Glomerular endothelial cell (primary cell): ENCODE data around the gene STT3A. TPM values are rescaled to one million over a fixed set of nuclear protein-coding genes. Genes with fewer than 3 reads are reported as not detected.

Experiments
- DNase-seq: peaks from one replicate; pipeline ENCODE4 v3.0.0-alpha.2; 2011; ENCODE audit warnings: low read depth, low spot score; ENCODE audit errors: extremely low read depth
- total RNA-seq: library from RNA; depleted of rRNA; stranded (reverse); fragments of >200 nt; gene quantifications from 2 replicates; pipeline ENCODE4 v1.2.3, GENCODE V29; 2015

The STT3A gene
- total RNA-seq, 1 donor from 2014 or later, result 171 TPM

DNA sequence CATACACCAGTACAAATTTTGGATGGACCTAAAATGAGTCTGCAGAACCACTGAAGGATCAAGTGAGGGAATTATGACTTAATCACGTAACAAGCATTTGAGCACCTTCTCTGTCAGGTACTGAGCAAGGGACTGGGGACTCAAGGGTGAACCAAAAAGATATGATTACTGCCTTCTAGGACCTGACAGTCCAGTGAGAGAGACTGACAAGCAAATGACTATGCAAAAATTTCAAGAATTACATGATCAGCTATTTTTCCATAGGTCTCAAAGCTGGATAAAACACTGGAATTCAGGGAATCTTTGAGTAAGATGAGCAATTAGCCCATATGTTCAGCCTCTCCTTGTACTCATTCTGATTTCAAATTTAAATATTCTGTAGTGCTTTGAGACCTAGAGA lies 5.2 kb upstream of the STT3A start:
- DNase-seq, result no peak

DNA sequence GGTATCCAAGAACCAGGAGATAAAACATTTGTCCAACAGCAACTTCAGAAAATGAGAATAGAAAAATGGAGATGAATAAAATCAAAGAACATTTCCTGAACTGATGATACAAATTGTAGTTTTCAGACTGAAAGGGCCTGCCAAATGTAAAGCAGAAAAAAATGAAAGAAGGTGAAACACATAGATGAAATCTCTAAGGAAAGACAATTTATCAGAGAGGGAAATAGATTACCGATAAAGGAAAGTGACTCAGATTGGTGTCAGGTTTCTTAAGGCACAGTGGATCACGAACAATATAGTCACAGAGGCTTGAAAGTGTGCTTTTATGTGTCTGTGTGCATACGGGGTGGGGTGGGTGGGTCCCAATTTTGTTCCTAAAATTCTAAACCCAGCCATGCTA lies 4.1 kb upstream of the STT3A start:
- DNase-seq, result no peak

DNA sequence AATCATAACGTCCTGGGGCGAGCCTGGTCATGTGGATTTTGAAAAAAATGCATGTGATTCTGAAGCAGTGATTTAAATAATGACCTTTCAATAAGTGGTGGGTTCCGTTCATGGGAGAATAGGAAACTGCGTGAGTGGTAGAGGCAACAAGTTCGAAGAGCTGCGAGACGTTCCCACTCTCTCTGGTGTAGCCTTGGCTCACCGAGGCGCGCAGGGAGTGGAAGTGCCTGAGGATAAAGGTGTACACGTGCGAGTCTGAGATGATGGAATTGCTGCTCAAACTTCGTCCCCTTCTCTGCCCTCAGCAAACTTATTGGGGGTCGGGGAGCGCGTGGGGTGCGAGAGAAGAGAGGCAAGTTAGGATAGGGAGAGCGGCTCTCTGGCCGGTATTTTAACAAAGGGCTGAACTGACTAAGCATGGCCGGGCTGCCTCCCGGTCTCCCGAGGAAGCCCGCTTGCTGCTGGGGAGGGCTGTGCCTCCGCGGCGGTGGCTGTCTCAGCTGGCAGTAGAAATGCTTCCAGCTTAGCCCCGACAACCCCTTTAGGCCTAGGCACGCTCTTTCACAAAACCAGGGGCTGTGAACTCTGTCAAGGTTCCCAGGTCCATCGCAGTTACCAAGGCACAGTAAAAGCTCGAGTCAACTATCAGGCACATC lies 875 bp upstream of the STT3A start:
- DNase-seq, result no peak

DNA sequence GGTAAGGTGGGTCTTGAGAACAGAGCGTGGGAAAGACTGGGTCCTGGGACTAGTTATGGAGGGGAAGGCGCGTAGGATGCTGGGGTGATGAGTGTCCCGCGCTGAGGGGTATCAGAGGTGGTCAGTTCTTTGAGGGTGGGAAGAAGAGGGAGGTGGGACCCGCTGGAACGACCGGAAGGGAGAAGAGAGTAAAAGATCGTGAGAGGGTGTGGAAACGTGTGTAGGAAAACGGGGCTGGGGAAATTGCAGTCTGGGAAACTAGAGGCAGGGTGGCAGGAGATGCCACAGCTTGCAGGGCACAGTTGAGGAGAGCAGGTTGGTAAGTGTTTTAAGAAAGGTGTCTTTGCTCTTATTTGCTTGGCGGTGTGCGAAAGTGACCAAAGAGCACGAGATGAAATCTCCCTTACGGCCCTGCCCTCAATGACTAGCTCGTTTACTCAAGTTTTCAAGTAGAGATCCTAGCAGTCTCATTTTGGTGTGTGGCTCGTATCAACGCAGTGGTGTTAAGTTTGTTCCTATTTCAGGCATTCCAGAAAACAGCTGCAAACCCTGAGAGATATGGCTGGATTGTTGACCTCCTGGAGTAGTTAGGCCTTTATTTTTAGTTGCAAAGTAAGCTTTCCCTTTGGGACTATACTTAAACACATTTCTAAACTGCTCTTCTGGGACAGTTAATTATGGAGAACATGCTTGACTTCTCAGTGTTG lies 615 bp downstream of the STT3A start:
- no peak for DNase-seq

DNA sequence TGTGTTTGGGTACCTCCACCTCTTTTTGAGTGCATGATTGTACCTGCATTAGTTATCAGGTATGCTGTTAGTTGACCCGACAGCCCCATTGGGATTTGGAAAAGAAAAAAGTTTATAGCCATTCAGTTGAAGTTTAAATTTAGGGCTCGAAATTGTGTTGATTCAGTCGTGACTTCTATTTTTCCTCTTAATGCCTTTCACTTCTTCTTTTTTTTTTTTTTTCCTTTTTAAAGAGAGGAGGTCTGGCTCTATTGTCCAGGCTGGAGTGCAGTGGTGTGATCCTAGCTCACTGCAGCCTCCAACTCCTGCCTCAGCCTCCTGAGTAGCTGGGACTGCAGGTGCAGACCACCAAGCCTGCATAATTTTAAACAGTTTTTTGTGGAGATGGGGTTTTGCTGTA lies 2.3 kb downstream of the STT3A start:
- no peak for DNase-seq

DNA sequence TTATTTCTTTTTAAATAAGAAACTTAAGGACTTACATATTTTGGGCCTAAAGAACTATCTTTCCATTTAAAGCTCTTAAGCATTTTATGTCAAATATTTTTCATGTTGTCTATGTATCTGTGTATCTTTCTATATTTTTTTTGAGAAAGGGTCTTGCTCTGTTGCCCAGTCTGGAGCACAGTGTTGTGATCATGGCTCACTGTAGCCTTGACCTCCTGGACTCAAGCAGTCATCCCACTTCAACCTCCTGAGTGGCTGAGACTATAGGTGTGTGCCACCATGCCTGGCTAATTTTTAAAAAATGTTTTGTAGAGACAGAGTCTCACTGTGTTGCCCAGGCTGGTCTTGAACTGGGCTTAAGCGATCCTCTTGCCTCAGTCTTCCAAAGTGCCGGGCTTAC lies 8.0 kb downstream of the STT3A start:
- no peak for DNase-seq

DNA sequence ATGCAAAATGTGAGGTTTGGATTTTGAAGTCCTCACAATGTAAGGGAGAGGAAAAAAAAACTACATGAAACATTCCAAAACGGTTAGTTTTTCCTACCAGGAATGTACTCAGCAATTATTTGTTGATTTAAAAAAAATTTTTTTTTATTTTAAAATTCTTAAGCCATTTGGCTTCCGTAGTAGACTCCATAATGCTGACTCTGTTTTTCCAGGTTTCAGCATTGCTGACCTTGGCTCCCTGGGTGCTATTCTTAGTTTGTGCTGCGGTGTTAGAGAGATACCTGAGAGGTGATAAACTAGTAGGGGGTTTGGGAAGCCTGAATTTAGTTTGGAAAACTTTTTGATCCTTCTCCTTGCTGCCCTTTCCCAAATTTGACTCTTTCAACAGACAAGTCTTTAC lies 10.6 kb downstream of the STT3A start:
- DNase-seq, result no peak

DNA sequence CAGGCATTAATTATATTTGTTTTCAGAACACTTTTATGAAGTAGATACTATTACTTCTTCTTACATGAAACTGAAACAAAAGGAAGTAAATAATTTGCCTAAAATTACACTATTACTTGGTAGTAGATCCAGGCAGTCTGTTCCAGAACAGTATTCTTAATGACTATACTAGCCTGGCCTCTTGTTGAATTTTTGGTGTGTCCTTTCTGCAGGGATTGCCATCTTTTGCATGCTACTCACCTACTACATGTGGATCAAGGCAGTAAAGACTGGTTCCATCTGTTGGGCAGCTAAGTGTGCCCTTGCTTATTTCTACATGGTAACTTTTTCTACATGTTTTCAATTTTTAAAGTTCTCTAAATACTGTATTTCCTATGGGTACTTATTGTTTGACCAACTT lies 12.8 kb downstream of the STT3A start:
- DNase-seq, result no peak

DNA sequence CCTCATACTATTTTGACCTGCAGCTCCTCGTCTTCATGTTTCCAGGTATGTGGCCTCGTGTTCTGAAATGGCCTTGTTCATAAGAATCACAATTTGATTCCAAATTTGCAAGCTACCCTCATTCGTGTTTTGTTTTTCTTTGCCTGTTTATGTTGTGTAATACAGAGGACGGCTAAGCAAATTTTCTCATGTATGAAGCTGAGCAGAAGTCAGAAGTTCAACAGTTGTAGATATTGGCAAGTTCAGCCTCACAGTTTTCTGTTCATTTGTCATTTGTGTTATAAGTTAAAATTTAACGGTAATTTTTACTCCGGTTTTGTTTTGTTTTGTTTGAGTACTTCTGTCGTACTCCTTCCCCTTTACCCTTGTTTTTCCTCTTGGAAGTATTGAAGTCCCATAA lies 16.9 kb downstream of the STT3A start:
- DNase-seq, result no peak

DNA sequence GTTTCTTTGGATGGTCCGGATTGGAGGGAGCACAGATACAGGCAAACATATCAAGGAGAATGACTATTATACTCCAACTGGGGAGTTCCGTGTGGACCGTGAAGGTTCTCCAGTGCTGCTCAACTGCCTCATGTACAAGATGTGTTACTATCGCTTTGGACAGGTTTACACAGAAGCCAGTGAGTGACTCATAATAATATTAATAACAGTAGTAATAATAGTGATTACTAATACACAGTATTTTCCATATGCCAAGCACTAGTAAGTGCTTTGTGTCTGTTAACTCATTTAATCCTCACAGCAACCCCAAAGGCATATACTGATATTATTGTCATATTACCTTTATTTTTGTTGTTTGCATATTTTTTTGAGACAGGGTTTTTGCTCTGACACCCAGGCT lies 25.7 kb downstream of the STT3A start:
- DNase-seq, result no peak

DNA sequence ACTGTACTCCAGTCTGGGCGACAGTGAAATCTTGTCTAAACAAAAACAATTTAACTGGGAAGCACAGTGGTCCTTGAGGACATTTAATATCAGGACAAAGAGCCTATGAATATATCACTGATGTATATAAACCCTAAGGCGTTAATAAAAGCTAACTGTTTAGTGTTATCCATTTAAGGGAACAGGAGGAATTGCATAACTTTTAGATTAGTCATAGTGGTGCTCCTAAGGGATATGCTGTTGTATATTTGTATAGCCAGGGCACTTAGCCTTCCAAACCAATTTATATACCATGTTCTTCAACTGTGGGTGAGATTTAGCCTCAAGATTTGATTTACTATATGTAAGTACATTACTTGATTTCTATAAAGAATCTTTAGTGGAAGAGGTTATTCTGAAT lies 29.3 kb downstream of the STT3A start:
- DNase-seq, result no peak

DNA sequence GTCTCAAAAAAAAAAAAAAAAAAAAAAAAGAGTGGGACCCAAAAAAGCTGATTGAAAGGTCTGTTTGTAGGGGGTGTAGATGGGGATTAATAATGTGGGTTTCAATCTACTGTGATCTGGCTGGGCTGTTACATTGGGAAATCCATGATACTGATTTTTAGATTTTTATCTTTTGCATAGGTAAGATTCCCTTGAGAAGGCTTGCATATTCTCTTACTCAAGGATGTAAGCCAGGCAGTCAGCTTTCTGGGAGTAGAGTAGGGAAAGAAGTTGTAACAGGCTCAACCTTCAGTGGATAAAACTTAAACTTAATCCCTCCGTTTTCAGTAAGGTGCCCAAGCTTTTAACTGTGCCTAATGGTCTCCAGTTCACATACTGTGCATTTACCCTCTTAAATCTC lies 30.4 kb downstream of the STT3A start:
- no peak for DNase-seq

DNA sequence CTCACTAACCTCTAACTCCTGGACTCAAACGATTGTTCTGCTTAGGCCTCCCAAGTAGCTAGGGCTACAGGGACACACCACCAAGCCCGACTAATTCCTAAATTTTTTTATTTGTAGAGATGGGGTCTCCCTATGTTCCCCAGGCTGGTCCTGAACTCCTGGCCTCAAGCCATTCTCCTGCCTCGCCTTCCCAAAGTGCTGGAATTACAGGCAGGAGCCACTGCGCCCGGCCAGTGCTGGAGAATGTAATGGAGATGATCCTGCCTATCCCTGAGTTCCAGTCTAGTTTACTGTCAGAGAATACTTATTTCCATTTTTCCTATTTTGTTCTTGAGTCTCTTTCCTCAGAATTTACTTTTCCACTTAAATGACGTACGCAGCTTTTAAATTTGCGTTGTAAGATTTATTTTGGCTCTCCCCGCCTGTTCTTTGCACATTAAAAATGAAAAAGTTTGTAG lies 32.1 kb downstream of the STT3A start, which contains the start of gene CHEK1:
TSS of gene CHEK1 (plus strand) at position 408 of the 458 bp plus-strand sequence. CDS start 1,606 bp downstream, outside the sequence.
- no peak for DNase-seq

DNA sequence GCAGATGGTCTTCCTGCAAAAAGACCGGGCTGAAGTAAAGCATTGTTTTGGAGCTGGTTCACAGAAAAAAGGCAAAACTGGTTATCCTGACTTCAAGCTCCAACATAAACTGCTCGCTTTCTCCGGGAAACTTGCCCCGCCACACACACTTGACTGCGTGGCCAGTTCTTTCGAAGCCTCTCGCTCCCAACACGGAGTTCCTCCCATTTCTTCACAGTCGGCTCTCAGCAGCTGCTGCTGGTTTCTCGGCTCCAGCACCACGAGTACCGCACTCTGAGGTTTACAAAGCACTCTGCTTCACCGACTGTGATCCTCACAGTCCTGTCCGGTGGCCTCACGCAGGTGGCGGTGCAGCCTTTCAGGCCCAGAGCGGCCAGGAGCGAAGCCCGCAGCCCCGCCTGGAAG lies 32.6 kb downstream of the STT3A start:
- no peak for DNase-seq

DNA sequence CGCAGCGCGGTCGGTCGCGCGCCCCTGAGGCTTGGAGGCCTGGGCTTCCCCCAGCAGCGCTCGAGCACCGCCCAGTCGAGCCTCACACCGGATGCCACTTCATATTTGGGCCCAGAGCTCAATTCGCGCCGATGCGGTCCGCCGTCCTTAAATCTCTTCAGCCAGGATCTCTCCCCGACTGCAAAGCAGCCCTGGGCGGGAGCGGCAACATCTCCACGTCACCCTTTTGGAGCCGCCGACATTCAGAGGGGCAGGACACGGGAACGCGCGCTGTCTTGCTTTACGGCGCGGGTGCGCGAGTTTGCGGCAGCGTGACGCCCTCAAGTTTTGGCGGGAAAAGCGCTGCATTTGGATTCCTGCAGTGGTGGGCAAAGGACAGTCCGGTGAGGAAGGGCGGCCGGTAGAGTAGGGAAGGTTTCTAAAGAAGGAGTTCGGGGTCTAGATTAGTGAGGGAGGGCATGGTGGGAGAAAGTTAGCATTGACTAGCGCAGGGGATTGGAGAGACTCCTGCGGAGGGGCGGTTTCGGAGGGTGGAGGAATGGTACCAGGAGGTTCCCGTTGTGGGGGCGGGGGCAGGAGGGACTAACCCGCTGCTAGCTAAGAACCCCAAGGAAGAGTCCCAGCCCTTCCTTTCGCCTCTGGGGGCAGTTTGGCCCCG lies 33.1 kb downstream of the STT3A start:
- DNase-seq, result no peak

DNA sequence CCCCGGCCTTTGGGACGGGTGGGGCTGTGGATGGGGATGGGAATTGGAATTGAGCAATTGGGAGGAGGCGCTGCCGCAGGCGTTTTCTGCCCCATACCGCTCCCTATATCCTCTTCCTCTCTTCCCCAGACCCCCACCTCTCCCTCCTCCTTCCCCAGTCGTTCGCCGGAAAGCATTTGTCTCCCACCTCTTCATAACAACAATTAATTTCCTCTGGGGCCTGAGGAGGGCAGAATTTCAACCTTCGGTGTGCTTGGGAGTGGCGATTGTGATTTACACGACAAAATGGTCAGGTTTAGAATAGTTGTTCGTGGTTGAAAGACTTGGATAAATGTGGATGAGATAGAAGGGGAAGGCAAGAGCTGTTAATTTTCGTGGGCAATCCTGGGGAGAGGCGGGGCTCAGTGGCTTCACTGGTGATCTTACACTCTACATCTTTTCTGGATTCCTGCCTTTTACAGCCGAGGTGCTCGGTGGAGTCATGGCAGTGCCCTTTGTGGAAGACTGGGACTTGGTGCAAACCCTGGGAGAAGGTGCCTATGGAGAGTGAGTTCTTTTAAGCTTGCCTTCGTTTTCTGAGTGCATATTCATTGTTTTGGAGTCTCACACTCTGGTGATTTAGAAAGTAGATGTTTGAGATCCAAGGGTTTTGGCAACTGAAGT lies 33.8 kb downstream of the STT3A start:
- DNase-seq, result no peak

DNA sequence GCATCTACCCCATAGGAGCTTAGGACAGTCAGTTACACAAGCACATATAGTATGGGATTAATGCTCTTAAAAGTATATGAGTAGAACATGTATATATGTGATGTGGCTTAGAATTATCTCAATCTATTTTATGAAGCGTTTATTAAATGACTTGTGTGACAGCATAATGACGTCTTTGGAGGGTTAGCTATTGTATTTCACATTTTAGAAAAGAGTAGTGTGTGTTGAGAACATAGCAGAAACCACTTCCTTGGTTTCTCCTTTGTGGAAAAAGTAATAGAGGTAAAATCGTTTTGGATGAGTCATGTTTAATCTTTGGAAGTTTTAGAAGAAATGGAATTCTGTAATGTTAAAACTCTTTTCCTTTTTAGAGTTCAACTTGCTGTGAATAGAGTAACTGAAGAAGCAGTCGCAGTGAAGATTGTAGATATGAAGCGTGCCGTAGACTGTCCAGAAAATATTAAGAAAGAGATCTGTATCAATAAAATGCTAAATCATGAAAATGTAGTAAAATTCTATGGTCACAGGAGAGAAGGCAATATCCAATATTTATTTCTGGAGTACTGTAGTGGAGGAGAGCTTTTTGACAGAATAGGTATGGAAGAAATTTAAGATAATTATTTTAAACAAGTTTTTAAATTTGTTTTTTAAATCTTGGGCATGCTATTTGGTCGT lies 34.7 kb downstream of the STT3A start:
- DNase-seq, result no peak

DNA sequence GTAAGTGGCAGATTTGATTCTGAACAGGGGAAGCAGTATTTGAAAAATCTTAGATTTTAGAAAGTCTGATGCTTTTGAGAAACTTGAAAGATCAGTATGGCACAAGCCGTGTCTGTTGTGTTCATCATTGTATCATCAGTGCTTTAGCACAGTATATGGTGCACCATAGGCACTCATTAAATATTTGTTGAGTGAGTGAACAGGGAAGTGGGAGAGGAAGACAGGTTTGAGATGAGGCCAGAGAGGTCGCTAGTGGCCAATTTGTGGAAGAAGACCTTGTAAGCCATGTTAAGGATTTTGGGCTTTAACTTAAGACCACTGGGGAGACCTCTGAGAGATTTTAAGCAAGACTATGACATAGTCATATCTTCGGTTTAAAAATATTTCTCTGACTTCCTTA lies 45.2 kb downstream of the STT3A start:
- DNase-seq, result no peak

DNA sequence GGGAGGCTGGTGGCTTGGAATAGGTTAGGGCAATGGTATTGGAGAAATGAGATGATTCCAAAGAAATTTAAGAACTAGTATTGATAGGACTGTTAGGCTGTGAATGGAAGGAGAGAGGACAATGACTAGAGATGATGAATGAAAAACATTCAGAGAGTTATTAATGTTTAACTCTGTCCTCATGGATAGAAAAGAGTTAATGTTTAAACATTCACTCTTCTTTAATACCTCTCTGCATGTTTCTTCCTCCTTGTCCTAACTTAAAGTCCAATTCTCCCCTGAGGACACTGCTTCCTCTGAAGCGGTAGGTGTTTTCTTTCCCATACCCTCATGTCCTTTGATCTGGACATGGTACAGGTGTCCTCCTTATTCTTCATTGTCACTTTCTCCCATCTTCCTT lies 45.7 kb downstream of the STT3A start:
- DNase-seq, result no peak

DNA sequence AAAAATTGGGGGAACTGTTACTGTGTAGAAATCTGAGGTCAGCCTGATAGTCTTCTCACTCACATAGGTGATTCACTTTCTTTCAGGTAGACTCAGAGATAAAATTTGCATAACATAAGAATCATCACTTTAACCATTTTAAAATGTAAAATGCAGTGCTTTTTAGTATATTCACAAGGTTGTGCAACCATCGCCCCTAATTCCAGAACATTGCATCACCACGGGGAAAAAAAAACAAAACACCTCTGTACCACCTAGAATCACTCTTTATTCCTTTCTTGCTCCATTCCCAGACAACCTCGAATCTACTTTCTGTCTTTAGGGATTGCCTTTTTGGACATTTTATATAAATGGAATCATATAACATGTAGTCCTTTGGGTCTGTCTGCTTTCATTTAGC lies 53.2 kb downstream of the STT3A start:
- DNase-seq, result no peak
